Parathyroid adenoma (tissue), 2 donors: Measurements from ENCODE around the gene LDB1.

Experiments
- H2AFZ ChIP-seq: fragments of 300-600 bp; sonication (generic); one replicate; pipeline ENCODE4 v1.7.0; 2017; ENCODE audit warnings: antibody characterized with exemption, mild to moderate bottlenecking
- H3K27ac ChIP-seq: fragments of 300-600 bp; sonication (generic); one replicate; pipeline ENCODE4 v1.7.0; 2017
- H3K27me3 ChIP-seq: fragments of 300-600 bp; sonication (generic); one replicate; pipeline ENCODE4 v1.7.0; 2017; ENCODE audit warnings: low read length; ENCODE audit not compliant: control insufficient read depth, insufficient read depth
- H3K36me3 ChIP-seq: fragments of 300-600 bp; sonication (generic); one replicate; pipeline ENCODE4 v1.7.0; 2017; ENCODE audit warnings: low read length; ENCODE audit not compliant: control insufficient read depth, insufficient read depth
- H3K4me1 ChIP-seq: fragments of 300-600 bp; sonication (generic); one replicate; pipeline ENCODE4 v1.7.0; 2017; ENCODE audit warnings: control low read depth
- H3K4me2 ChIP-seq: fragments of 300-600 bp; sonication (generic); one replicate; pipeline ENCODE4 v1.7.0; 2017; ENCODE audit warnings: low read length
- H3K4me3 ChIP-seq: fragments of 300-600 bp; sonication (generic); one replicate; pipeline ENCODE4 v1.7.0; 2017; ENCODE audit warnings: low read depth, low read length
- H3K79me2 ChIP-seq: fragments of 300-600 bp; sonication (generic); one replicate; pipeline ENCODE4 v1.7.0; 2017; ENCODE audit warnings: control low read depth
- H3K9ac ChIP-seq: fragments of 300-600 bp; sonication (generic); one replicate; pipeline ENCODE4 v1.7.0; 2017; ENCODE audit warnings: mild to moderate bottlenecking
- H3K9me3 ChIP-seq: fragments of 300-600 bp; sonication (generic); one replicate; pipeline ENCODE4 v1.7.0; 2017; ENCODE audit warnings: low read length; ENCODE audit not compliant: control insufficient read depth
- CTCF ChIP-seq: fragments of 300-600 bp; sonication (generic); IDR thresholded peaks from one replicate; pipeline ENCODE4 v1.7.0; 2017; ENCODE audit warnings: antibody characterized with exemption, mild to moderate bottlenecking
- donor health status: primary hyperparathyroidism.

The LDB1 gene

DNA sequence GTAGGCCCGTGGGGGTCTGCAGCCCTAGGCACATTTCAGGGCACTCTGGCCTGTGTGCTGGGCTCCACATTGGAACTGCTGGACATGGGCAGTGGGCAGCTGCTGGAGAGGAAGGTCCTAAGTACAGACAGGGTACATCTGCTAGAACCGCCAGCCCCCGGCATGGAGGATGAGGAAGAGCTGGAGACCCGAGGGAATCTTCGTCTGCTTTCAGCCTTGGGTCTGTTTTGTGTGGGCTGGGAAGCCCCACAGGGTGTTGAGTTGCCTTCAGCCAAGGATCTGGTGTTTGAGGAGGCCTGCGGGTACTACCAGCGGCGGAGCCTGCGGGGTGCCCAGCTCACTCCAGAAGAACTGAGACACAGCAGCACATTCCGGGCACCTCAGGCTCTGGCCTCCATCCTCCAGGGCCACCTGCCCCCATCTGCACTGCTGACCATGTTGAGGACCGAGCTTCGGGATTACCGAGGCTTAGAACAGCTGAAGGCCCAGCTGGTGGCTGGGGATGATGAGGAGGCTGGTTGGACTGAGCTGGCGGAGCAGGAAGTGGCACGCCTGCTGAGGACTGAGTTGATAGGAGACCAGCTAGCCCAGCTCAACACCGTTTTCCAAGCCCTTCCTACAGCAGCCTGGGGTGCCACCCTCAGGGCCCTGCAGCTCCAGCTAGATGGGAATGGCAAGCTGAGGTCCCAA is 53.6 kb downstream of the LDB1 start:
- Histone ChIP-seq H3K79me2 (peaks cover 5% of the 10 kb centered on the region), H3K27ac (peak overlapping the region; percentile 85)

GRCh38 chr10:102065561-102066398 is 54.4 kb downstream of the LDB1 start:
- Histone ChIP-seq H3K79me2 (peaks cover 5% of the 10 kb centered on the region), H3K27ac (peak overlapping the region; percentile 85), H2AFZ (peak overlapping the region; percentile 92), H3K4me1 (peaks cover 3% of the 10 kb centered on the region), H3K4me2 (peak overlapping the region; percentile 94), H3K27me3 (no peaks in the 10 kb centered on the region), H3K9ac (peak overlapping the region; percentile 90), H3K9me3 (no peaks in the 10 kb centered on the region), H3K36me3 (no peaks in the 10 kb centered on the region), H3K4me3 (peak overlapping the region; percentile 83)
- TF ChIP-seq CTCF: no peak

More for the DNA sequence above, 53.6 kb downstream of the LDB1 start:
- Histone ChIP-seq H3K4me3 (peak overlapping the region; percentile 83), H3K4me1 (peaks cover 3% of the 10 kb centered on the region), H3K36me3 (no peaks in the 10 kb centered on the region), H3K9me3 (no peaks in the 10 kb centered on the region), H3K9ac (peak overlapping the region; percentile 90), H3K27me3 (no peaks in the 10 kb centered on the region), H3K4me2 (peak overlapping the region; percentile 94), H2AFZ (no peak overlapping the region)
- TF ChIP-seq CTCF: no peak

- peak within 1 kb of the TSS; percentile 92 for H2AFZ ChIP-seq
- peak within 1 kb of the TSS; percentile 90 for H3K9ac ChIP-seq
- peaks cover 5% of the 10 kb centered on the region for H3K79me2 ChIP-seq
- no peaks in the 10 kb centered on the region for H3K9me3 ChIP-seq
- H3K27ac ChIP-seq: peak within 1 kb of the TSS; percentile 85
- no peaks in the 10 kb centered on the region for H3K36me3 ChIP-seq
- TF ChIP-seq CTCF: peak; percentile 29
- H3K4me3 ChIP-seq: peak within 1 kb of the TSS; percentile 83
- H3K4me1 ChIP-seq: peaks cover 3% of the 10 kb centered on the region
- H3K4me2 ChIP-seq: peak within 1 kb of the TSS; percentile 94
- H3K27me3 ChIP-seq: no peaks in the 10 kb centered on the region
Observed at GRCh38 chr10:102064868-102065560, 55.2 kb downstream of the LDB1 start, which contains the start of gene HPS6. TSS of gene HPS6 (plus strand) at chr10:102065349. CDS start at chr10:102065475, 126 bp downstream.

DNA sequence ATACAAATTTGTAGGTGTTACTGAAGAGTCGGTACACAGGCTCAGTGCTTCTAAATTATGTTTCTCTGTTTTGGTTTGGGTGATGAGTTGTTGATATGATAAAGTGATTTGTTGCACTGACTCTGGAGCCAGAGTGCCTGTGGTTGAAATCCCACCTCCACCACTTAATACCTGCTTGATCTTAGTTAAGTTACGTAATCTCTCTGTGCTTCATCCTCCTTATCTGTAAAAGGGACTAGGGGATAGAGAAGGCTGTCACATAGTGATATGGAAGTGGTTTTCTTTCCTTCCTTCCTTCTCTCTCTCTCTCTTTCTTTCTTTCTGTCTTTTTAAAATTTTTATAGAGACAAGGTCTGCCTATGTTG is 55.7 kb downstream of the LDB1 start:
- Histone ChIP-seq H3K27ac (peak overlapping the region; percentile 85), H3K27me3 (no peaks in the 10 kb centered on the region), H3K36me3 (no peaks in the 10 kb centered on the region), H3K79me2 (peaks cover 5% of the 10 kb centered on the region), H3K9ac (no peak overlapping the region), H3K4me1 (peaks cover 3% of the 10 kb centered on the region), H3K9me3 (no peaks in the 10 kb centered on the region), H3K4me2 (peak overlapping the region; percentile 94), H2AFZ (peak overlapping the region; percentile 92), H3K4me3 (peak overlapping the region; percentile 83)
- TF ChIP-seq CTCF: no peak
